Measurements from ENCODE around the gene PMP22.

GRCh38 chr17:15284107-15284506, 19.0 kb upstream of the PMP22 start:
- no peak for TF ChIP-seq EP300 (IDR thresholded peaks at IDR 0.05; ENCODE audit: borderline replicate concordance)
- no peak for TF ChIP-seq CREB1 (IDR thresholded peaks at IDR 0.05; ENCODE audit: low read depth)
- TF ChIP-seq FOXM1 (IDR thresholded peaks at IDR 0.05; ENCODE audit: borderline replicate concordance, low read depth), result no peak

Measured in Ishikawa (cell line).